Muscle layer of colon (tissue), 2 donors: Measurements from ENCODE around the gene EYS.

Source experiments
- H3K27ac ChIP-seq: one replicate; pipeline ENCODE4 v1.7.0; 2013; ENCODE audit warnings: low read depth, mild to moderate bottlenecking, low read length, moderate library complexity
- H3K27me3 ChIP-seq, 2 donors: one replicate each; pipeline ENCODE4 v1.7.0; 2013; ENCODE audit warnings: low read length in 2 of 2, mild to moderate bottlenecking in 2 of 2; ENCODE audit not compliant: insufficient read depth in 2 of 2, control insufficient read depth in 1 of 2
- H3K36me3 ChIP-seq: one replicate; pipeline ENCODE4 v1.7.0; 2013; ENCODE audit warnings: mild to moderate bottlenecking, low read length; ENCODE audit not compliant: insufficient read depth
- H3K4me1 ChIP-seq: one replicate; pipeline ENCODE4 v1.7.0; 2013; ENCODE audit warnings: mild to moderate bottlenecking, low read length; ENCODE audit not compliant: insufficient read depth
- H3K4me3 ChIP-seq, 2 donors: one replicate each; pipeline ENCODE4 v1.7.0; 2013; ENCODE audit warnings: low read length in 2 of 2, low read depth in 1 of 2, mild to moderate bottlenecking in 1 of 2, moderate library complexity in 1 of 2
- H3K9ac ChIP-seq: one replicate; pipeline ENCODE4 v1.7.0; 2013; ENCODE audit warnings: low read length
- H3K9me3 ChIP-seq: one replicate; pipeline ENCODE4 v1.7.0; 2013; ENCODE audit warnings: mild to moderate bottlenecking, low read length
- donor health status: abdominal sarcoma.
- donor health status: Adenocarcinoma of cecum.

The EYS gene

DNA sequence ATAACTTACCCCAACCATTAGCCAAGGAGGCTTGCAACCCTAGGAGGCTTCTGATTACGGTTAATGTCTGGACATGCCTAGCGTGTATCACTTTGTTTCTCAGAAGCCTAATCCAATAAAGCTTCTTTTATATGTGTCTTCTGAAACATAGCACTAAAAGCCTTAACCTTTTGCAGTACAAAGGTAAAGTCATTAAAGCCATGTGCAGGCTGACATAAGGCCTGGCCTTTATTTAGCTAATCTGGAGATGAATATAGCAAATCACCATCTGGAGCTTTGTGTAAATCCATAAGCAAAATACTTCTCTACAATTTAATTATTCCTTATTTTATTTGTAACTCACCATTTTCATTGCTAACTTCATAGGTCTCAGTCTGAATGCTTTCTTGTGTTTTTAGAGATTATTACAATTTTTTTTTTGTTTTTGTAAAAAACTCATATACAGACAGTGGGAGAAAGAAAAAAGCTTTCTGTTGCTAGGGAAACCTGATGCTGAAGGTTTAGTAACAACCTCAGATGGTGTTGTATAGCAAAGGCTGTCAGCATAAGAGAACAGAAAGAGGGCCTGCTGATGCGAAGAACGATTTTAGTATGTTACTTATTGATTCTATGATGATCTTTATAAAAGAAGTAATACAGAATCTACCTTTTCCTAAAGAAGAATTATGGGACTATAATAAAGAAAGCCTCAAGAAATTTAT lies at the start of gene EYS:
TSS of gene EYS (minus strand) at position 101 of the 701 bp plus-strand sequence. CDS start 211,816 bp downstream, outside the sequence.
- Histone ChIP-seq H3K9ac (no peak within 1 kb of the TSS), H3K4me1 (no peaks in the 10 kb centered on the region), H3K4me3 (no peak within 1 kb of the TSS), H3K27me3 (no peaks in the 10 kb centered on the region), H3K36me3 (no peaks in the 10 kb centered on the region), H3K9me3 (no peaks in the 10 kb centered on the region), H3K27ac (no peak within 1 kb of the TSS)

DNA sequence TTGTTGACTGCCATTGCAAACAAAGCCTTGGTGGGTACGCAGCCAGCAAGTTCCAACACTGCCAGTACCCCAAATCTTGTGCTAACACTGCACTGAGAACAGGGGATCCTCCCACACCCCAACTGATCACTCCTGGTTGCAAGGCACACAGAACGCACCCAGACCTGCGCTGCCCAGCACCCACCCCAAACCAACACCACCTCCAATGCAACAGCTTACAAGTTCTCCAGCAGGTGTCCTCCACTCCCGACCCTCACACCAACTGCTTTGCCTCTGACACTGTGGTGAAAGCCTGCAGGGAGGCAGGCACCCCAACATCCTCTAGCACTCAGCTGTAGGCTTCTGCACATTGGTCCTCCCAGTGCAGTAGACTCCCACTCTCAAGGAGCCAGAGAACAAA lies 39.3 kb upstream of the EYS start:
- Histone ChIP-seq H3K4me3 (no peak overlapping the region), H3K36me3 (no peaks in the 10 kb centered on the region), H3K27me3 (no peaks in the 10 kb centered on the region), H3K27ac (no peak overlapping the region), H3K4me1 (no peaks in the 10 kb centered on the region), H3K9me3 (no peaks in the 10 kb centered on the region), H3K9ac (no peak overlapping the region)

DNA sequence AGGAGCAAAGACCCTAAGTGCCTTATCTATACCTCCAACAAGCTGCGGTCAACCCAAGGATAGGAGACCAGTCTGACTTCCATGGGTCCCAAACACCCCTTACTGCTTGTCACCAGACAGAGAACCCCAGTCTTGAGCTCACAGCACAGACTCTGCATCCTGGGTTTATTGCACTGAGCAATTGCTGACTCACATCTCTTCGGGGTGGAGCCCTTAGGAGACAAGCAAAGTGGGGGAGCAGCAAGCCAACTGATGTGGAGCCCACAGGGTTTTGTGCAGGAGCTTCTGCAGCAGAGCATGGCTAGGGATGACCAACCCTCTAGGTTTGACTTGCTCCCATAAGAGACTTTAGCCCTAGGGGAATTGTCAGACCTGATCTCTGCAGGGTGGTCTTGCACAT lies 38.6 kb upstream of the EYS start:
- Histone ChIP-seq H3K9me3 (no peaks in the 10 kb centered on the region), H3K27me3 (no peaks in the 10 kb centered on the region), H3K27ac (no peak overlapping the region), H3K36me3 (no peaks in the 10 kb centered on the region), H3K9ac (no peak overlapping the region), H3K4me3 (no peak overlapping the region), H3K4me1 (no peaks in the 10 kb centered on the region)

DNA sequence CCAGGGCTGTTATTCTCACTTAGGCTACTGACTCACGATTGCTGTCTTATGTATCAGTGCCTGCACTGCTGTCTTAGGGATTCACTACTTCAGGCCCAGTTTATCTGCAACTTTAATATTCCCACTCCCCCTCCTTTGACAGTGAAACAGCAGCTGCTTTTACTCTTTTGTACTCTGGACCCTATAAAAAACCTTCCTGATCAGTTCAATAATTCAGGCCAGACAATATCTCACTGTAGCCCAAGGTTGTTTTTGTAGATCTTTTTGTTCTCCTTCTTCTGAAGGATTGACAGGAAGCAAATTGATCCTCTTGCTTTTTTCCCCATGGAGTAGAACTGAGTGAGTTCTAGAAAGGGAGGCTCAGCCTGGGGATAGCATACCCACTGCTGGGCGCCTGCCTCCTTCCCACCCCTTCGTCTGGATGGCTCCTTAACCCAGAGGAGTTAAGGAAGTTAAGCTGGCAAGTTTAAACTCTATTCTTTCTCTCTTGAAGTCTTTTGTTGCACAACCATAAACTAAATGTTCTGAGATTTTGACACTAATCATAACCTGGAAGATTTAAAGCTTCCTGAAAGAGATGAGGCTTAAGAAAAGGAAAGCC lies 22.0 kb upstream of the EYS start:
- H3K27me3 ChIP-seq: no peaks in the 10 kb centered on the region
- H3K9ac ChIP-seq: no peak overlapping the region
- H3K4me3 ChIP-seq: no peak overlapping the region
- no peak overlapping the region for H3K27ac ChIP-seq
- H3K9me3 ChIP-seq: no peaks in the 10 kb centered on the region
- H3K36me3 ChIP-seq: no peaks in the 10 kb centered on the region
- H3K4me1 ChIP-seq: no peaks in the 10 kb centered on the region

DNA sequence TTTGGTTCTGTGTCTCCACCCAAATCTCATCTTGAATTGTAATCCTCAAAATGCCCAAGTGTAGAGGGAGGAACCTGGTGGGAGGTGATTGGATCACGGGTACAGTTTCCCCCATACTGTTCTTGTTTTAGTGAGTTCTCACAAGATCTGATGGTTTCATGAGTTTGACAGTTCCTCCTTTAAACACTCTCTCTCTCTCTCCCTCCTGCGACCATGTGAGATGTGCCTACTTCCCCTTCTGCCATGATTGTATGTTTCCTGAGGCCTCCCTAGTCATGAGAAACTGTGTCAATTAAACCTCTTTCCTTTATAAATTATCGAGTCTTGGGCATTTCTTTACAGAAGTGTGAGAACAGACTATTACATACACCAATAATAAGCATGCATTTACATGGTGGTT lies 12.1 kb upstream of the EYS start:
- no peaks in the 10 kb centered on the region for H3K27me3 ChIP-seq
- no peaks in the 10 kb centered on the region for H3K36me3 ChIP-seq
- H3K9ac ChIP-seq: no peak overlapping the region
- H3K4me3 ChIP-seq: no peak overlapping the region
- H3K9me3 ChIP-seq: no peaks in the 10 kb centered on the region
- no peak overlapping the region for H3K27ac ChIP-seq
- no peaks in the 10 kb centered on the region for H3K4me1 ChIP-seq

DNA sequence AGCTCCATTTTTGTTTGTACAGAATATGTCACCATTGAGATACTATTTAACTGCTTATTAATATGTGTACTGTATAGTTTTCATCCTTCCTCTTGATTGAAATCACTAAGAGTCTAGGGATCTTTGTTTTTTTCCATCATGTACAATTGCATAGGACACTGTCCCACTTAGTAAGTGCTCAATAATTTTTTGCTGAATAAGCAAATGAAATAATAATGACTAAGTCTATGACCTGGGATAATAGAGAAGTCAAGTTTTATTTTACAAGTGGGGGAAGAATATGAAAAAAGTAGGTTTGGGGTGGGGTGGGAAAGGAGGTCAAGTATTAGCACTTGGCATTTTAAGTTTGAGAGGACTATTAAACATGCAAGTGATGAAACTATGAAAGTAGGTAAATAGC lies 4.5 kb upstream of the EYS start:
- Histone ChIP-seq H3K27ac (no peak overlapping the region), H3K9ac (no peak overlapping the region), H3K27me3 (no peaks in the 10 kb centered on the region), H3K36me3 (no peaks in the 10 kb centered on the region), H3K4me1 (no peaks in the 10 kb centered on the region), H3K9me3 (no peaks in the 10 kb centered on the region), H3K4me3 (no peak overlapping the region)

DNA sequence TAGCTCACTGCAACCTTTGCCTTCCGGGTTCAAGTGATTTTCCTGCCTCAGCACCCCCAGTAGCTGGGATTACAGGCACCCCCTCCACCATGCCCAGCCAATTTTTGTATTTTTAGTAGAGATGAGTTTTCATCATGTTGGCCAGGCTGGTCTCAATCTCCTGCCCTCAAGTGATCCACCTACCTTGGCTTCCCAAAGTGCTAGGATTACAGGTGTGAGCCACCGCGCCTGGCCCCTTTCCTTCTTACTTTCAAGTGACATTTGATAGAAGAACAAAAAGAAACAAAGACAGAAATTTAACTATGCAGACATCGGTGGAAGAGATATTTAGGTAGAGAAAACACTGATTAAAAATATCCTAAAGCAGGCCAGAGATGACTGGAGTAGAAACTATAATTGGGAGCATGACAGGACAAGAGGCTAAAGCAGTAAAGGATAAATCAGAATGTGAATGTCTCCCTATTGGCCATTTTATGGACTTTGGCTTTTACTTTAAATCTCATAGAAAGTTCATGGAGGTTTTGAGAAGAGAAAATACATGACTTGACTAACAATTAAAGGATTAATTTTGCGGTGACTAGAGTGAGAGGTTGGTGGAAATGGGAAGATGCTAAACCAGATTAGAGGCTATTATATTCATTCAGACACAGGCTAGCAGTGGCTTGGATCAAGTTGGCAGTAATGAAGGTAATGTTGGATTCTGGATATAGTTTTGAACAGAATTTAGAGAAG lies 2.2 kb upstream of the EYS start:
- no peaks in the 10 kb centered on the region for H3K36me3 ChIP-seq
- H3K27ac ChIP-seq: no peak overlapping the region
- H3K4me1 ChIP-seq: no peaks in the 10 kb centered on the region
- no peaks in the 10 kb centered on the region for H3K9me3 ChIP-seq
- H3K9ac ChIP-seq: no peak overlapping the region
- no peaks in the 10 kb centered on the region for H3K27me3 ChIP-seq
- H3K4me3 ChIP-seq: no peak overlapping the region

DNA sequence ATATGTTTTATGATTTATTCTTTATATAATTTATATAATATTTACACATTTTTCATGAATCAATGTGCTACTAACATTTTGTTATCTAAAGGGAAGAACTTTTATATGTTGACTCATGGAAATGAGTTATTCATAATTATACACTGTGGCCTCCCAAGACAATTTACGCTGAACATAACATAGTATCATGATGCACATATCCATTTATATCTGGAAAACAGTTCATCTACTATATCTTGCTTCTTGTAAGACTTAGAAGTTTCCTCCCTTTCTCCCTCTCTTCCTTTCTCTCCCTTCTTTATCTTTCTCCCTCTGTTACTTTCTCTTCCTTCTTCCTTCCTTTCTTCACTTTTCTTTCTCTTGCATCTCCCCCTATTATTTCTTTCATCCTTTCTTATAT lies 1.1 kb upstream of the EYS start:
- no peaks in the 10 kb centered on the region for H3K4me1 ChIP-seq
- H3K36me3 ChIP-seq: no peaks in the 10 kb centered on the region
- no peak overlapping the region for H3K4me3 ChIP-seq
- no peak overlapping the region for H3K27ac ChIP-seq
- no peaks in the 10 kb centered on the region for H3K27me3 ChIP-seq
- H3K9me3 ChIP-seq: no peaks in the 10 kb centered on the region
- no peak overlapping the region for H3K9ac ChIP-seq

DNA sequence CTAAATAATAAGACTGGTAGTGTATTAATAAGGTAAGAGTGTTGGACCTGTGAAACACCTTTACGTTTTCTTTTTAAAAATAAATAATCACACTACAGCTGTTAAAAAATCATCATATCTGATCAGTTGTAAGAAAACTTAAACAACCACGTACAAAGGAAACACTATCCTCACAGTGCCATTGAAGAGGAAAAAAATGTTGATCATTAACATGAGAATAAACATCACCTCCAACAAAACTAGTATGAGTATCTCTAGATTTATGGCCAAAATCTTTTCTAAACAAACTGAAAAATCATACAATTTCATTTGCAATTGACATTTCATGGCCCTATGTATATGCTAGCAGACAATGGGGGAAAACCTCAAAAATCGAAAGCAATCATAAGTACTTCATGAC lies 590 bp downstream of the EYS start:
- Histone ChIP-seq H3K9ac (no peak overlapping the region), H3K36me3 (no peaks in the 10 kb centered on the region), H3K27me3 (no peaks in the 10 kb centered on the region), H3K4me1 (no peaks in the 10 kb centered on the region), H3K27ac (no peak overlapping the region), H3K9me3 (no peaks in the 10 kb centered on the region), H3K4me3 (no peak overlapping the region)

DNA sequence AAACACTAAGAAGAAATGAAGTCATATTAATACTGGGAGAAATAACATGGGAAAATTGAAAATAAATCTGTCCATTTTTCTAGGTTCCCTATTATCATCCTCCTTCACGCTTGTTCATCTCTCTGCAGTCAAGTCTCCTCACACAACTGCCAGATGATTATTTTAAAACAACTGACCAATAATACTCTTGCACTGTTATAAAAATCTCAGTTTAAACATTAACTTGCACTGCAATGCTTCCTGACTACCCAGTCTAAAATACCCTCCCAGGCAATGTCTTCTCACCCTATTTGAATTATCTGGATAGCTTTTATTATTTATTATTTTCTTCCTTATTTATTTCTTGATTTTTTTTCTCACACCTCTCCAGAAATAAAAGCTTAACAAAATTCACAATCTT lies 5.7 kb downstream of the EYS start:
- H3K4me3 ChIP-seq: no peak overlapping the region
- H3K4me1 ChIP-seq: no peaks in the 10 kb centered on the region
- no peak overlapping the region for H3K9ac ChIP-seq
- no peak overlapping the region for H3K27ac ChIP-seq
- H3K27me3 ChIP-seq: no peaks in the 10 kb centered on the region
- H3K36me3 ChIP-seq: no peaks in the 10 kb centered on the region
- H3K9me3 ChIP-seq: no peaks in the 10 kb centered on the region

DNA sequence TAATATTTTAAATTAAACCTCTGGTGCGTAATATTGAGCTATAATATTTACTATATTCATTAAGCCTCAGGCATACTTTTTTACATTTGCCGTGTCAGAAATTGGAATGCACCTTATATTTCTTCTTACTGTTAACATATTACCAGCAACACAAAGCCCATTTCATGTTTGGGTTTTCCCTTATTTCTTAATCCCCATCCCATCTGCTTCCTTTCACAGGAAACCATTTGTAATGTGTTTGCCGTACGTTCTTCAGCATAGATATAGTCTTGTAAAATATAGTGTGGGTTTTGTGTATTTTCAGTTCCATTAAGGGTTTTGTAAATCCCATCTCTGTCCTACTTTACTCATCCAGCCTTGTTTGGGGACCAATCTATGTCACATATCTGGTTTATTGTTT lies 6.5 kb downstream of the EYS start:
- Histone ChIP-seq H3K36me3 (no peaks in the 10 kb centered on the region), H3K27me3 (no peaks in the 10 kb centered on the region), H3K9ac (no peak overlapping the region), H3K27ac (no peak overlapping the region), H3K4me3 (no peak overlapping the region), H3K9me3 (no peaks in the 10 kb centered on the region), H3K4me1 (no peaks in the 10 kb centered on the region)
